ACC112 (cell line): ENCODE data around the gene IL17B.
"Not testable (repeated sequence)": the region's sequence is repeated elsewhere in the genome, so short reads cannot be mapped to it uniquely, and the experiment has no call there.

ENCODE experiments used
- H2AFZ ChIP-seq: fragments of 200-600 bp; sonication (generic); one replicate; pipeline ENCODE4 v1.6.0; 2017; ENCODE audit warnings: antibody characterized with exemption, low read length; ENCODE audit not compliant: unreplicated experiment
- H3K27ac ChIP-seq: fragments of 200-600 bp; sonication (generic); 2 replicates; pipeline ENCODE4 v1.5.1; 2014; ENCODE audit warnings: low read depth, mild to moderate bottlenecking, antibody characterized with exemption, low read length, moderate library complexity
- H3K27me3 ChIP-seq: fragments of 200-600 bp; sonication (generic); 2 replicates; pipeline ENCODE4 v1.6.1; 2014; ENCODE audit warnings: mild to moderate bottlenecking, antibody characterized with exemption, low read length, moderate library complexity, mixed read lengths; ENCODE audit not compliant: insufficient read depth
- H3K36me3 ChIP-seq: fragments of 200-600 bp; sonication (generic); 2 replicates; pipeline ENCODE4 v1.6.1; 2016; ENCODE audit warnings: mild to moderate bottlenecking, antibody characterized with exemption, low read length, moderate library complexity, mixed read lengths; ENCODE audit not compliant: insufficient read depth
- H3K4me1 ChIP-seq: fragments of 200-600 bp; sonication (generic); one replicate; pipeline ENCODE4 v1.6.1; 2016; ENCODE audit warnings: low read length, mixed read lengths; ENCODE audit not compliant: insufficient read depth, unreplicated experiment, control insufficient read depth
- H3K4me3 ChIP-seq: fragments of 200-600 bp; sonication (generic); 2 replicates; pipeline ENCODE4 v1.5.1; 2014; ENCODE audit warnings: mild to moderate bottlenecking, low read depth, low read length
- H3K79me2 ChIP-seq: fragments of 200-600 bp; sonication (generic); one replicate; pipeline ENCODE4 v1.6.0; 2016; ENCODE audit warnings: low read length; ENCODE audit not compliant: control insufficient read depth, unreplicated experiment, insufficient read depth

Gene IL17B

GRCh38 chr5:149394996-149395395 is 15.9 kb upstream of the IL17B start:
- H3K4me1 ChIP-seq, result peaks cover 16% of the 10 kb centered on the region
- not testable (repeated sequence) for H3K36me3 ChIP-seq, H3K27me3 ChIP-seq, H3K79me2 ChIP-seq, H3K27ac ChIP-seq, H2AFZ ChIP-seq, H3K4me3 ChIP-seq

- Histone ChIP-seq H3K27ac (no peak overlapping the region), H3K4me1 (peaks cover 16% of the 10 kb centered on the region), H3K36me3 (no peaks in the 10 kb centered on the region), H3K27me3 (no peaks in the 10 kb centered on the region), H3K79me2 (no peaks in the 10 kb centered on the region), H2AFZ (no peak overlapping the region), H3K4me3 (no peak overlapping the region)
These were observed 13.6 kb upstream of the IL17B start for GRCh38 chr5:149392718-149393117.

GRCh38 chr5:149391524-149391923 is 12.4 kb upstream of the IL17B start:
- no peak overlapping the region for H2AFZ ChIP-seq
- no peak overlapping the region for H3K4me3 ChIP-seq
- no peaks in the 10 kb centered on the region for H3K36me3 ChIP-seq

DNA sequence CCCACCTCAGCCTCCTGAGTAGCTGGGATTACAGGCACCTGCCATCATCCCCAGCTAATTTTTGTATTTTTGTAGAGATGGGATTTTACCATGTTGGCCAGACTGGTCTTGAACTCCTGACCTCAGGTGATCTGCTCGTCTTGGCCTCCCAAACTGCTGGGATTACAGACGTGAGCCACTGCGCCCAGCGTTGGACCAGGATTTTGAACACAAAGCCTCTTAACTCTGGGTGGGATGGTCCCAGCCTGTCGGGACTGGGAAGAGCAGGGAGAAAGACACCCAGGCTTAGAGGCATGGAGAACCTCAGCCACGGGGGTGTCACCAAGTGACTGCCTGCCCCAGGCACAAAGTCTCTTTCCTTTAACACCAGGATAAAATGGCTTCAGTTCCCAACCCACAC is 12.0 kb upstream of the IL17B start:
- H2AFZ ChIP-seq, H3K79me2 ChIP-seq, H3K4me3 ChIP-seq, H3K27ac ChIP-seq, H3K36me3 ChIP-seq, H3K27me3 ChIP-seq: not testable (repeated sequence)
- H3K4me1 ChIP-seq, result peaks cover 17% of the 10 kb centered on the region

More at GRCh38 chr5:149391524-149391923, 12.4 kb upstream of the IL17B start:
- Histone ChIP-seq H3K27me3 (no peaks in the 10 kb centered on the region), H3K4me1 (peaks cover 17% of the 10 kb centered on the region), H3K79me2 (no peaks in the 10 kb centered on the region), H3K27ac (no peak overlapping the region)

DNA sequence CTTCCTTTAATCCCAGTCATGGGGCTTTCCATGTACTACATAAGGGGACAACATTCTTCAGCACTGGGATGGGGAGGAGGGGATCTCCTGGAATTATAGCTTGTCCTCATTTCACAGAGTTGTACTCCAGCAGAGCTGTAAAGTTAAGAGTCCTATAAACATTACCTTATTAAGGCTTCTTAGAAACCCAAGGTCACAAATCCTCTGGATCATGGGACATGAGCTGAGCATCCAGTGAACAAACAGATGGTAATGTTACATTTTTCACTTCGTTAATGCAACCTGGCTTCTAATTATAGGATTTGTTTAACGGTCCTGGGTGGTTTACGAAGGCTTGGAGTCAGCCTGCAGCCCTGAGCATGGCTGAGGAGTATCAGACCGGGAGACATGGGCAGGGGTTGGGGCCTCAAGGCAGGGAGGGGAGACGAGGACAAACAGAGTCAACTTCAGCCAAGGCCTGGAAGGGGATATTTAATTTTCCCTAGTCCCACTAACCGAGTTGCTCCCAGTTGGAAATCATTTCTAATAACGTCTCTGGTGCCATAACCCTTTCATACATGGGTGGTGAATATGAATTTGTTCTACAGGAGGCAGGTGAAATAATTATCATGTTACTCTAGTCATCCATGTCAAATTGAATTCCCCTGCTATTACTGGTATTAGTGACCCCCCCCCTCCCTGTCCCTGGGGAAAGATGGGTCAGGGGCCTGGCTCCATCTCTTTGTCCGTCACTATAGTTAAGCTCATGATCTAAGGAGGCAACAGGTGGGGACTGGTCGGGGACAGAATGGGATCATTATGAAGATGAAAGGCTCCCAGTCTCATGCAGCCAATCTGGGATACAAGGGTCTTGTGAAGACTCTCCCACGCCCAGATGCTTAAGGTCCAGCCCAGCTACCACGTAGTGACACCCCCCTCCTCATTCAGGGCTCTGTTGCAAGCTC is 10.7 kb upstream of the IL17B start:
- no peaks in the 10 kb centered on the region for H3K36me3 ChIP-seq
- peaks cover 17% of the 10 kb centered on the region for H3K4me1 ChIP-seq
- no peaks in the 10 kb centered on the region for H3K79me2 ChIP-seq
- H3K27me3 ChIP-seq, result no peaks in the 10 kb centered on the region
- no peak overlapping the region for H3K27ac ChIP-seq
- peak overlapping the region; percentile 25 for H2AFZ ChIP-seq
- no peak overlapping the region for H3K4me3 ChIP-seq

- Histone ChIP-seq H3K27me3 (no peaks in the 10 kb centered on the region), H3K4me3 (no peak overlapping the region), H2AFZ (no peak overlapping the region), H3K27ac (peak overlapping the region; percentile 33), H3K79me2 (no peaks in the 10 kb centered on the region), H3K4me1 (peaks cover 17% of the 10 kb centered on the region), H3K36me3 (no peaks in the 10 kb centered on the region)
These were observed 9.6 kb upstream of the IL17B start for GRCh38 chr5:149388498-149389190.

- no peaks in the 10 kb centered on the region for H3K79me2 ChIP-seq
- peak overlapping the region; percentile 33 for H3K27ac ChIP-seq
- no peak overlapping the region for H3K4me3 ChIP-seq
- H3K4me1 ChIP-seq, result peaks cover 17% of the 10 kb centered on the region
- no peaks in the 10 kb centered on the region for H3K36me3 ChIP-seq
- H2AFZ ChIP-seq, result no peak overlapping the region
- H3K27me3 ChIP-seq, result no peaks in the 10 kb centered on the region
These were observed 8.9 kb upstream of the IL17B start for GRCh38 chr5:149387982-149388381.

GRCh38 chr5:149387081-149387631 is 8.1 kb upstream of the IL17B start:
- Histone ChIP-seq H3K27ac (no peak overlapping the region), H3K4me1 (peaks cover 14% of the 10 kb centered on the region), H3K36me3 (no peaks in the 10 kb centered on the region), H3K27me3 (no peaks in the 10 kb centered on the region), H3K4me3 (no peak overlapping the region), H3K79me2 (no peaks in the 10 kb centered on the region), H2AFZ (no peak overlapping the region)

DNA sequence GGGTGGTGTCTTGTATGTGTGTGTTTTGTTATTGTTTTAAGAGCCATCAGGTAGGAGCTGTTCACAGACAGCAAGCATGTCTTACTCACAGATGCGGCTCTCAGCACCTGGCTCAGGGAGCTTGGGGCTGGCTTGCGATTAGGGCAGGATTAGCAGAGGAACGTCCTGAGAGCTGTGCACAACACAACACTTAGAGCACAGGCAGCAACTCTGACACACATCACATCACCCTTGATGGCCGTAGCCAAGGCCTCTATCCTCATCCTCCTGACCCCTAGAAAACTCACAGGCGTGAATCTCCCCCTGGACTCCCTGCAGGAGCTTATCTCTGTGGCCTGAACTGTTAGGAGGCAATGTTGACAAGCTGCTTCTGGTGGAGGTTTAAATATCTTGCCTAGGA is 7.1 kb upstream of the IL17B start:
- no peak overlapping the region for H2AFZ ChIP-seq

GRCh38 chr5:149383399-149383798 is 4.3 kb upstream of the IL17B start:
- Histone ChIP-seq H3K4me1 (peaks cover 14% of the 10 kb centered on the region), H3K36me3 (no peaks in the 10 kb centered on the region), H2AFZ (no peak overlapping the region), H3K27ac (no peak overlapping the region), H3K79me2 (no peaks in the 10 kb centered on the region), H3K27me3 (no peaks in the 10 kb centered on the region), H3K4me3 (no peak overlapping the region)

More for the DNA sequence above, 7.1 kb upstream of the IL17B start:
- Histone ChIP-seq H3K27me3 (no peaks in the 10 kb centered on the region), H3K27ac (no peak overlapping the region), H3K4me1 (peaks cover 14% of the 10 kb centered on the region), H3K36me3 (no peaks in the 10 kb centered on the region), H3K79me2 (no peaks in the 10 kb centered on the region), H3K4me3 (no peak overlapping the region)
